T-cell (primary cell): Measurements from ENCODE around the gene AWAT1. TPM values are rescaled to one million over a fixed set of nuclear protein-coding genes. Genes with fewer than 3 reads are reported as not detected.

ENCODE experiments used
- ATAC-seq, 4 experiments: fragments of 200-7000 bp in 3 of 4; fragments of 150-1000 bp in 1 of 4; cut with Tn5 transposase; replicated peaks in 1 of 4; 1 replicate in 3 of 4; 2 replicates in 1 of 4; pipeline ENCODE4 v1.10.0; 2021; ENCODE audit warnings: moderate library complexity in 3 of 4, mild to moderate bottlenecking in 2 of 4, moderate number of reproducible peaks in 1 of 4
- CTCF ChIA-PET, 2 donors: fragments of 300-600 bp; sonication (Branson Sonifier 250); formaldehyde crosslinking; loops; one replicate each; lab custom pipeline; 2022; ENCODE audit warnings: antibody characterized with exemption in 2 of 2; lab: Charles Lee
- POLR2A ChIA-PET, 2 donors: fragments of 300-600 bp; sonication (Branson Sonifier 250); formaldehyde crosslinking; loops; one replicate each; lab custom pipeline; 2022; ENCODE audit warnings: antibody characterized with exemption in 2 of 2; lab: Charles Lee
- DNase-seq, 35 experiments: peaks; one replicate each; pipeline versions ENCODE4 v3.0.0 to v3.0.0-alpha.2; 2013 to 2023
- H3K27ac ChIP-seq: one replicate; pipeline ENCODE4 v1.5.1; 2013; ENCODE audit warnings: low read length
- H3K27me3 ChIP-seq, 2 experiments: replicated peaks in 1 of 2; 1 replicate in 1 of 2; 2 replicates in 1 of 2; pipeline versions ENCODE4 v1.6.1 to v1.7.0; 2013; ENCODE audit warnings: low read length in 1 of 2, mixed read lengths in 1 of 2; ENCODE audit not compliant: control insufficient read depth in 2 of 2, insufficient read depth in 2 of 2; ENCODE audit errors: extremely low read depth in 1 of 2
- H3K36me3 ChIP-seq, 2 donors: 1 replicate in 1 of 2; 2 replicates in 1 of 2; pipeline versions ENCODE4 v1.6.1 to v1.7.0; 2013; ENCODE audit warnings: low read length in 1 of 2; ENCODE audit not compliant: control insufficient read depth in 2 of 2, insufficient read depth in 1 of 2; ENCODE audit errors: extremely low read depth in 1 of 2
- H3K4me1 ChIP-seq, 2 experiments: 1 replicate in 1 of 2; 2 replicates in 1 of 2; pipeline versions ENCODE4 v1.6.1 to v1.7.0; 2013; ENCODE audit warnings: low read length in 2 of 2, mixed read lengths in 1 of 2; ENCODE audit not compliant: insufficient read depth in 2 of 2, control insufficient read depth in 1 of 2; ENCODE audit errors: extremely low read depth in 1 of 2
- H3K4me3 ChIP-seq, 2 donors: 1 replicate in 1 of 2; 2 replicates in 1 of 2; pipeline versions ENCODE4 v1.5.1 to v1.7.0; 2013; ENCODE audit warnings: mild to moderate bottlenecking in 2 of 2, low read length in 1 of 2, moderate library complexity in 1 of 2; ENCODE audit not compliant: control insufficient read depth in 1 of 2; ENCODE audit errors: extremely low read depth in 1 of 2
- H3K9me3 ChIP-seq: 2 replicates; pipeline ENCODE4 v1.7.0; 2013
- H3K27ac Mint-ChIP-seq, 2 donors: one replicate each; pipeline ENCODE4 v1.8.0; 2020 to 2021; ENCODE audit warnings: mild to moderate bottlenecking in 2 of 2, mixed read lengths in 2 of 2
- H3K27me3 Mint-ChIP-seq, 2 donors: one replicate each; pipeline ENCODE4 v1.8.0; 2021 to 2022; ENCODE audit warnings: mixed read lengths in 2 of 2
- H3K36me3 Mint-ChIP-seq: one replicate; pipeline ENCODE4 v1.8.0; 2021; ENCODE audit warnings: mixed read lengths
- H3K4me1 Mint-ChIP-seq, 3 donors: one replicate each; pipeline ENCODE4 v1.8.0; 2020 to 2022; ENCODE audit warnings: mixed read lengths in 3 of 3, mild to moderate bottlenecking in 1 of 3
- H3K4me3 Mint-ChIP-seq, 3 donors: one replicate each; pipeline ENCODE4 v1.8.0; 2020 to 2022; ENCODE audit warnings: mild to moderate bottlenecking in 3 of 3, mixed read lengths in 3 of 3, moderate library complexity in 3 of 3
- H3K9me3 Mint-ChIP-seq, 3 donors: one replicate each; pipeline ENCODE4 v1.8.0; 2020 to 2022; ENCODE audit warnings: mixed read lengths in 3 of 3
- WGBS: methylation state at CpG from one replicate; pipeline ENCODE4 v1.1.5; 2013; ENCODE audit warnings: missing lambda C conversion rate; ENCODE audit not compliant: insufficient coverage; 5-methylcytosine and 5-hydroxymethylcytosine counted together
- total RNA-seq, 35 experiments: library from RNA in 6 of 35; stranded (reverse) in 6 of 35; fragments of 120-200 nt in 1 of 35; gene quantifications; one replicate each; pipeline versions ENCODE4 v1.2.1 to v1.2.4 and lab custom pipeline; 2013 to 2026

AWAT1 gene
- total RNA-seq, 5 donors from 2014 or later (not counting 1 experiment from before 2014, with no cell fraction given) = not detected

GRCh38 chrX:70219938-70220764 is 14.3 kb upstream of the AWAT1 start:
- no peak overlapping the region for H3K27ac Mint-ChIP-seq

GRCh38 chrX:70226048-70226447 is 8.4 kb upstream of the AWAT1 start:
- Mint-ChIP-seq H3K27ac (no peak overlapping the region), H3K4me1 (no peaks in the 10 kb centered on the region), H3K9me3 (no peaks in the 10 kb centered on the region), H3K36me3 (no peaks in the 10 kb centered on the region), H3K4me3 (no peak overlapping the region), H3K27me3 (peaks cover 0 to 8% of the 10 kb centered on the region in 2 donors)
- Histone ChIP-seq H3K36me3 (no peaks in the 10 kb centered on the region), H3K27me3 (no peaks in the 10 kb centered on the region), H3K9me3 (no peaks in the 10 kb centered on the region), H3K27ac (no peak overlapping the region), H3K4me3 (no peak overlapping the region), H3K4me1 (no peaks in the 10 kb centered on the region)
- ChIA-PET CTCF (no interaction called here), POLR2A (no interaction called here)
- no peak for ATAC-seq
- DNase-seq = no peak

More at GRCh38 chrX:70219938-70220764, 14.3 kb upstream of the AWAT1 start:
- Mint-ChIP-seq H3K27me3 (peaks cover 0 to 12% of the 10 kb centered on the region in 2 donors), H3K4me3 (no peak overlapping the region), H3K4me1 (no peaks in the 10 kb centered on the region), H3K9me3 (no peaks in the 10 kb centered on the region), H3K36me3 (no peaks in the 10 kb centered on the region)
- Histone ChIP-seq H3K4me3 (no peak overlapping the region), H3K9me3 (no peaks in the 10 kb centered on the region), H3K4me1 (no peaks in the 10 kb centered on the region), H3K27me3 (no peaks in the 10 kb centered on the region), H3K27ac (no peak overlapping the region), H3K36me3 (no peaks in the 10 kb centered on the region)
- ChIA-PET POLR2A (no interaction called here), CTCF (interaction anchor here in 1 of 2 donors (0.6 to 1.3 kb wide), 2 partner anchors 109 to 123 kb away, joined by 3 read pairs; no protein-coding TSS in a partner anchor)
- WGBS = no CpG with 5 or more reads among the region's 5 CpGs
- DNase-seq = no peak
- no peak for ATAC-seq

GRCh38 chrX:70226687-70227086 is 7.8 kb upstream of the AWAT1 start:
- Mint-ChIP-seq H3K4me1 (no peaks in the 10 kb centered on the region), H3K27ac (no peak overlapping the region), H3K36me3 (no peaks in the 10 kb centered on the region), H3K27me3 (peaks cover 0 to 3% of the 10 kb centered on the region in 2 donors), H3K9me3 (no peaks in the 10 kb centered on the region), H3K4me3 (no peak overlapping the region)
- Histone ChIP-seq H3K4me3 (no peak overlapping the region), H3K27ac (no peak overlapping the region), H3K27me3 (no peaks in the 10 kb centered on the region), H3K36me3 (no peaks in the 10 kb centered on the region), H3K9me3 (no peaks in the 10 kb centered on the region), H3K4me1 (no peaks in the 10 kb centered on the region)
- CTCF ChIA-PET = no interaction called here
- no peak for DNase-seq
- POLR2A ChIA-PET = no interaction called here
- no CpG with 5 or more reads among the region's 2 CpGs for WGBS
- no peak for ATAC-seq

- peaks cover 5% of the 10 kb centered on the region for H3K36me3 Mint-ChIP-seq
- CTCF ChIA-PET = no interaction called here
- DNase-seq (no peak), ATAC-seq (no peak)
- no peak overlapping the region for H3K27ac Mint-ChIP-seq
- Histone ChIP-seq H3K4me3 (no peak overlapping the region), H3K36me3 (no peaks in the 10 kb centered on the region), H3K9me3 (no peaks in the 10 kb centered on the region), H3K27me3 (no peaks in the 10 kb centered on the region), H3K27ac (no peak overlapping the region), H3K4me1 (no peaks in the 10 kb centered on the region)
- no CpG with 5 or more reads among the region's 4 CpGs for WGBS
- no peaks in the 10 kb centered on the region for H3K9me3 Mint-ChIP-seq
- no peaks in the 10 kb centered on the region for H3K27me3 Mint-ChIP-seq
- peaks cover 0 to 2% (median 0%) of the 10 kb centered on the region in 3 donors for H3K4me1 Mint-ChIP-seq
- H3K4me3 Mint-ChIP-seq = no peak overlapping the region
- POLR2A ChIA-PET = no interaction called here
These were observed 2.8 kb upstream of the AWAT1 start for GRCh38 chrX:70231666-70232065.

- Mint-ChIP-seq H3K4me1 (no peaks in the 10 kb centered on the region), H3K9me3 (no peaks in the 10 kb centered on the region), H3K27me3 (peaks cover 2 to 5% of the 10 kb centered on the region in 2 donors), H3K36me3 (no peaks in the 10 kb centered on the region), H3K4me3 (no peak overlapping the region), H3K27ac (no peak overlapping the region)
- ATAC-seq (no peak), DNase-seq (no peak)
- Histone ChIP-seq H3K27ac (no peak overlapping the region), H3K36me3 (no peaks in the 10 kb centered on the region), H3K9me3 (no peaks in the 10 kb centered on the region), H3K27me3 (no peaks in the 10 kb centered on the region), H3K4me3 (no peak overlapping the region), H3K4me1 (no peaks in the 10 kb centered on the region)
- ChIA-PET CTCF (interaction anchor here in 1 of 2 donors (0.6 kb wide), 1 partner anchor 67 kb away, joined by 3 read pairs; no protein-coding TSS in a partner anchor), POLR2A (no interaction called here)
- WGBS = no CpG with 5 or more reads among the region's 1 CpG
These were observed 6.3 kb downstream of the AWAT1 start for GRCh38 chrX:70240751-70241150.

- Histone ChIP-seq H3K36me3 (no peaks in the 10 kb centered on the region), H3K9me3 (no peaks in the 10 kb centered on the region), H3K27ac (no peak overlapping the region), H3K27me3 (no peaks in the 10 kb centered on the region), H3K4me1 (no peaks in the 10 kb centered on the region), H3K4me3 (no peak overlapping the region)
- no peak for DNase-seq
- no peak for ATAC-seq
- Mint-ChIP-seq H3K9me3 (no peaks in the 10 kb centered on the region), H3K4me1 (no peaks in the 10 kb centered on the region), H3K4me3 (no peak overlapping the region), H3K27me3 (peaks cover 2 to 5% of the 10 kb centered on the region in 2 donors), H3K27ac (no peak overlapping the region), H3K36me3 (no peaks in the 10 kb centered on the region)
- no CpG with 5 or more reads among the region's 2 CpGs for WGBS
- POLR2A ChIA-PET = no interaction called here
- CTCF ChIA-PET = no interaction called here
These were observed 7.0 kb downstream of the AWAT1 start for GRCh38 chrX:70241501-70241900.
